HG03558 (cell line): ENCODE data around the gene MTX1.

Experiments used
- ATAC-seq: cut with Tn5 transposase; IDR thresholded peaks from one replicate; pipeline ENCODE4 v1.9.1; 2021; ENCODE audit warnings: moderate number of reproducible peaks; ENCODE audit not compliant: unreplicated experiment; ENCODE audit errors: extremely low read depth

The MTX1 gene

GRCh38 chr1:155255243-155256007 lies 46.9 kb downstream of the MTX1 start, which contains the start of gene ENTREP3:
Gene ENTREP3, minus strand, starts transcription at chr1:155255483. Its CDS starts 606 bp downstream, at chr1:155254877.
- no peak for ATAC-seq

GRCh38 chr1:155256058-155256852 lies 47.8 kb downstream of the MTX1 start:
- no peak for ATAC-seq

- ATAC-seq: no peak
These were observed 51.8 kb downstream of the MTX1 start for GRCh38 chr1:155260276-155260675.

GRCh38 chr1:155261493-155261851 lies 53.0 kb downstream of the MTX1 start:
- ATAC-seq: no peak

DNA sequence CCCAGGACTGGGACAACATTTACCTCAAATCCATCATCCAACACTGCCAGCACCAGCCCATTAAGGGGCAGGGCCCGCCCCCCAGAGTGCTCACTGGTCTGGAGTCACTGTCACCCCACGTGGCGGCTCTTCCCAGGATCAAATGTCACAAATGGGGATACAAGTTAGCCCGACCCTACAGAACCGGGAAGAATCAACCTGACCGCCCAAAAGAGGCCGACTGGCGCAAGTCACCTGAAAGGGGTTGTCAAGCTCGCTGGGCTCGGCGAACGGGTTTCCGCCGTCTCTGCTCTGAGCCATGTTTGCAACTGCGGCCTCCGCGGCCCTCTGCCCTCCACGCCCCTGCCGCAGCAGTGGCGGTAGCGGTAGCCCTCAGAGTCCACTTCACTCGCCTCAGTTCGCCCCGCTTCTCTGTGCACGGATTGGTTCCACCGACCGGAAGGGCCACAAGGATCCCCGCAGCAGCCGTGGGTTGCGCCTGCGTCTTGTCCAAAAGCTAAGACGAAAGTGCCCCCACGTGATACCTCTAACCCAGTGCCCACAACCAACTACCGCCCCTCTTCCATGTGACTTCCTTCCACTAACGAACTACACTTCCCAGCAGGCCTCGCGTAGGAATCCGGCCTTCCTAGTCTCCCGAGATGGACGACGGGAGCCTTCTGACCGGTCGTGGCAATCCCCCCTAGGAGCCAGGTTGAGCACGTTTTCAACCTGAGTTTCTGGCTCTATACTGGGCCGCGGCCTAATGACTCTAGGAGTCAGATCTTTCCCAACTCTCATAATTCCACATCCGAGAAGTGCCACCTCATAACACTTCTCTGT lies 53.6 kb downstream of the MTX1 start, which contains the start of gene SCAMP3:
Gene SCAMP3, minus strand, starts transcription at position 509 of the 822 bp plus-strand sequence. Its CDS starts 209 bp downstream, at position 300.
- peak; percentile 56 for ATAC-seq

DNA sequence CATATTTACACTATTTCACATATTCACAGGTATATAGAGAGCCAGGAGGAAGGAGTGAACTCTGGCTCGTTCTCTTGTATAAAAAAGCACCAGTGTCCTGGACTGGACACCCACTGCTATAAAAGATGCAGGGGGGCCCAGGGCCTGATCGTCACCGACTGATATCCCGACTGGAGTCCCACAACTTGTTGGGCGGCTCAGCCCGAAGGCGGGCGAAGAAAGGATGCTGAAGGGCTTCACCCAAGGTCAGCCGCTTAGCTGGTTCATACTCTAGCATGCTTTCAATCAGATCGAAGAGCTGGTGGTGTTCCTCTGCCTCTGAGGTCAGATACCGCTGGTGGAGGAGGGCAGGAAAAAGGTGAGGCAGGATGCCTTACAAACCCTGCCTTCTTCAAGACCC lies 54.6 kb downstream of the MTX1 start:
- ATAC-seq: no peak
